GM18505 (cell line): Measurements from ENCODE around the gene PTGR3.

Experiments
- ATAC-seq: cut with Tn5 transposase; IDR thresholded peaks from one replicate; pipeline ENCODE4 v1.9.1; 2021; ENCODE audit not compliant: unreplicated experiment
- POLR2A ChIP-seq: IDR thresholded peaks from 4 replicates; pipeline ENCODE4 v1.6.1; 2011; ENCODE audit warnings: borderline replicate concordance; ENCODE audit not compliant: insufficient read depth, insufficient read length; ENCODE audit errors: extremely low read depth

PTGR3 gene

DNA sequence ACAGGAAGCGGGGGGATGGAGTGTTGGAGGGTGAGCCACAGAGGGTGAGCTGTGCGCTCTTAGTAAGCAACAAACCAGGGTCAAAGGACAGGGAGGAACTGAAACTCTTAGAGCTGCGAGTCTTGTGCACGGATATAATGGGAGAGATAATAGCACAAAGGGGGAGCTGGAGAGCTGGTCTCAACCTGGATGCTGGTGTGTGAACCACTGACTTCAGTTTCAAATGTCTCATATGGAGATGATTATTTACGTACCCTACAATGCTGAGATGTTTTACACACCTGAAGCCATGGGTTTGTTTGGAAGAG lies 35.9 kb downstream of the PTGR3 start:
- TF ChIP-seq POLR2A: no peak
- ATAC-seq: peak; percentile 99

DNA sequence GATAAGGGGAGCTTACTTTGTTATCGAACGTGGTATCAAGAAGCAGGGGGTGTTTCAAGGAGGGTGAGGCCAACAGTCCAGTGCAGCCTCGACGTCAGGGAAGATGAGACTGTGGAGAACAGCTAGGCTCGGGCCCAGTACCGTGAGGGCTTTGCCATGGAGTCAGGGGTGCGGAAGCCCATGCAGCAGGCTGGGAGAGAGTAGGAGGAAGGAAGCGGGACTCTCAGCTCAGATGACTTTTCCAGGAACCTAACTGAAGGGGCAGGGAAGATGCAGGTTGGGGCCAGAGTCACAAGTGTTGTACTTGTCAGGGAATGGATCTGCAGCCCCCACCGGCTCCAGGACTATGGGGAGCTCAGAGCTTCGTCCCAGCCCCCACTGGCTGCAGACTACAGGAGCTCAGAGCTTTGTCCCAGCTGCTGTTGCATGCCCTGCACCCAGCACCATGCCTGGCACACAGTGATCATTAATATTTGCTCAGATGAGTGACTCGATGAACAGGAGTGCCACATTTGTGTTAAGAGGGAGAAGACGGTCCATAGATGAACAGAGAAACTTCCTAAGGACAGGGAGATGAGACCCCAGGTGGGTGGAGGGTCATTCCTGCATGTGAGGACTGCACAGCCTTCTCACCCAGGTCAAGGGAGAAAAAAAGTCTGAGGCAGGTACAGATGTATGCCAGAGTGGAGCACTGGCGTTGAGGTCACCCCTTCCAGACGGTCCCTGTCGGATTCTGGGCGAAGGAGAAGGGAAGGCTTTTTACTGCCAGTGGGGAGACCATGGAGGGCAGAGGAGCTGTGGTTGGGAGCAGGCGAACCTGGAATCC lies 36.4 kb downstream of the PTGR3 start:
- peak; percentile 30 for ATAC-seq

DNA sequence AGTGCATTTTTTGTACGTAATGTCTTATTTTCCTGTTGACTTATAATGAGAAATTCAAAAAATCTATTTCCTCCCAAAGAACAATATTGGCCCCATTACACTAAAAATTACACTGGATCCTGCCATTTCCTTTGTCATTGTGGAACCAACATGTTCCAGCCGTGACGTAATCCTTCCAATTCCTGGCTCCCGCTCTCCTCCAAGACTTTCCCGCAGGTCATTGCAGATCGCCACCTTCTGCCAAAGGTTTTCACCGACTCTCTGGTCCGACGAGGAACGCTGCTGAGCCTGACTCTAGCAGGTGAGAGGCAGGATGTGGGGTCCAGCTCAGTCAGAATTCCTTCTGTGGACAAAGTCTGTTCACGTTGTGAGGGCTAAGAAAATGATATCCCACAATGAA lies 38.0 kb downstream of the PTGR3 start:
- no peak for TF ChIP-seq POLR2A
- no peak for ATAC-seq

More for the DNA sequence above, 36.4 kb downstream of the PTGR3 start:
- TF ChIP-seq POLR2A: no peak

DNA sequence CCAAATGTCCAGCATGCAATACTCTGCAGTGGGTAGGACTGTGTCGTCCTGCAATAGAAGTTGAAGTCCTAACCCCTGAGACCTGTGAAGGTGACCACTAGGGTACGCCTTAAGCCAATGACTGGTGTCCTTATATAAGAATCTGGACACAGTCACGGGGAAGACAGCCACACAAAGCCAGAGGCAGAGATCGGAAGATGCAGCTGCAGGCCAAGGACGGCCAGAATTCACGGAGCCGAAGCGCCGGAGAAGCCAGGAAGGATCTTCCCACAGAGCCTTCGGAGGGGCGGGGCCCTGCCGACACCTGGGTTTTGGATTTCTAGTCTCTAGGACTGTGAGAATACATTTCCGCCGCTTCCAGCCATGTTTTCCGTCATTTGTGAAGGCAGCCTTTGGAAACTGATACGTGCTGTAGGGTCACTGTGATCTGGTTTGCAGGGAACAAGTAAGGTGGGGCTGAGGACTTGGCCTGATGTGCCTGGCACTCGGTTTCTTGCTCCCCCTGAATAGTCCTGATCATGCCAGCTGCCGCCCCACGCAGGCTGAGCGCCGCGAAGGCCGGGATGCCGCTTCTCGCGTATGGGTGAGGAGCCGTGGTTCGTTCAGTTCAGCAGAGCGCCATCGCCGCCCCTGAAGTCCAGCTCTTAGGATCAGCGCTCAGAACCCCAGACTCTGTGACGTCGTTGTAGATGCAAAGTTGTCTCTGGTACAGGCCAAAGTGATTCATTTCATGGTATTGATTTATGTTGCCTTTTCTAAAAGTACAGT lies 38.7 kb downstream of the PTGR3 start:
- no peak for ATAC-seq

DNA sequence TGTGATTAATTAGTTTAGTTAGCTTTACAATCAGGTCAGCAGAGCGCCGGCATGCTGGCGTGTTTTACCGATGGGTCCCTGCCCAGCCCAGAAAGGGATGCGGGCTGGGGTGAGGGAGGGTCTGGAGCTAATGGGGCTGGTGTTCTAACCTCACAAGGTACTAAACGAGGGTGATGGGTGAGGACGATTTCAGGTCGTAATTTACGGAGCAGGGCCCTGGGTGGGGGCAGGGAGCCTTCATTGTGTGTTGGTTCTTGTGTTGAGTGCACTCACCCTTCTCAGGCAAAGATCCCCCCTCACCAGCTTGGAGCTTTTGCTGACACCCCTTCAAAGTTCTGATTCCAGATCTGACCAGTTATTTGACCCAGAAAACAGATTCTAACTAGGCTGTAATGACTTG lies 39.5 kb downstream of the PTGR3 start:
- no peak for TF ChIP-seq POLR2A
- ATAC-seq: no peak

More for the DNA sequence above, 38.7 kb downstream of the PTGR3 start:
- TF ChIP-seq POLR2A: no peak

DNA sequence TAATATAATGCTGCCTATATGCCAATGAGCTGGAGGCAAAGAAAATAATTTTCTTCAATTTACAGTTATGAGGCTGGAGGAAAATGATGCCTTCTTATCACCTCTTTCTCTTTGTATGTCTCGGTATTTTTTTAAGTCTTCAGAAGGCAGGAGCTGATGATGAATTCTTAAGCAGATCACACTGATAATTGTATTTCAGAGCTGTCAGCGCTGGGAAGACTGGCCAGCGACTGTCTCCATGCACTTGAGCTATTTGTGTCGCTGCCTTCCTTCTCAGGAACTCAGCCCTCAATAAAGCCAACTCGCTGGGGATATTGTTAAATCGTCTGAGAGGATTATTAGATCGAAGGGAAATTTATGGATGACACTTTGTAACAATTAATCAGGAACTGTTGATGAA lies 40.3 kb downstream of the PTGR3 start:
- TF ChIP-seq POLR2A: no peak
- ATAC-seq: no peak

DNA sequence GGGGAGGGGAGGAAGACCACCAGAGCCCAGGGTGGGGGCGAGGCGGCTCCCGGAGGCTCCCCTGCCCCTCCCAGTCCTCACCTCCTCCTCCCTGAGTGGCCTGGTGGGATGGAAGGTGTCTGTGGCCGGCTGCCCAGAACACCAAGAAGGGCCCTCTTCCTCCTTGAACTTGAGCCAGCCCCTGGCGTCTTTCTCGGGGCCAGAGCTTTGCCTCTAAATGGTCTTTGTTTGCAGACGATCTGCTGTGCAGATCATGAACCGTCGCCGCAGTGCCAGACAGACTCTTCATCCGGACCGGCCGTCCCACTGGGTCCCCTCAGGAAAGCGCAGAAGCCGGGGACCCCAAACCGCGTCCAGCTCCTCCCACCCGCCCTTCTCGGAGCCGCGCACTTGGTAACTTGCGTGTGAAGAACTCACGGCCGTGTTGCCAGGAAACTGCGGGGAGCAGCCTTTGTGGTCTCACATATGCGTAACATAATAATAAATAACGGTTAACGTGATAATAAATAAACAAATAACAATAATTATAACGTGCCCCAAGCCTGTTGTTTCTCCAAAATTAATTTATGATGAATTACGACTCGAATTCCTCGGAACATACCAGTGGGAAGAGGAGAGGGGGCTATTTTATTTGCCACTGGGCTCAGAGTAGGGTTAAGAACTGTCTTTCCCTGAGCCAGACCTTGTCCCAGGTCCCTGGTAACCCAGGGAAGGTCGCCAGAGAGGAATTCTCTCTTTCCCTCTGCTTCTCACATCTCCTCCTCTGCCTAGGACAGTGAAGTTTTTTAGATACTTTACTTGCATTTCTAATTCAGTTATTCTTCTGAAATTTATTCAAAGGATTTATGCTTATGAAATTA lies 41.0 kb downstream of the PTGR3 start:
- no peak for TF ChIP-seq POLR2A
- no peak for ATAC-seq

DNA sequence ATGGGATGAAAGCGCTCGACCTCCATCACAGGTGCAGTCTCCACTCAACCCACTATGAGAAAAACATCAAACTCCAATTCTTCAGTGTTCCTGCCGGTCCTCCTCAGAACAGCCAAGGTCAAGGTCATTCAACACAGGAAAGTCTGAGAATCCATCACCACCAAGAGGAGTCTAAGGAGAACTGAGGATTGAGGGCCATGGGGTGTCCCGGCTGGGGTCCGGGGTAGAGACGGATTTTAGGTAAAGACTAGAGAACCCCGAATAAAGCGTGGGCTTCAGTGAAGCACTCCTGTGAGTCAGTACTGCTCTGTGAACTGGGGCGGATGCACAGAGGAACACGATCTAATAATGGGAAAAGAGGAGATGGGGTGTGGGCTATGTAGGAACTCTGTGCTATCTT lies 41.8 kb downstream of the PTGR3 start:
- no peak for TF ChIP-seq POLR2A
- no peak for ATAC-seq

DNA sequence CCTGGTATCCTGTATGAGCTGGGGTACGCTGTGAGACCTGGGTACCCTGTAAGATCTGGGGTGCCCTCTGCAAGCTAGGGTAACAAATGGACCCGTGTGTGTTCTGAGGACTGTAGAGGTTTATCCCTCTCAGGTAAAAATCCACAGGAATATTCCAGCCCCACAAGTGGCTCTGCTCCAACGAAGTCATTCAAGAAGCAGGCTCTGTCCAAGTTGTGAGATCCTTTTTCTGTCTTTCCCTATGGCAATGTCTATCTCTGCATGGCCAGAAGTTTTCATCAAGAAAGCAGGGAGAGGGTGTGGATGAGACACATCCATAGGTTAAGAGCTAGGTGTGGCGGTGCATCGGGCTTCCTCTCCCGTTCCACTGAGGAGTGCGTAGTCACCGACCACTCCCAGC lies 43.0 kb downstream of the PTGR3 start:
- no peak for TF ChIP-seq POLR2A
- no peak for ATAC-seq

DNA sequence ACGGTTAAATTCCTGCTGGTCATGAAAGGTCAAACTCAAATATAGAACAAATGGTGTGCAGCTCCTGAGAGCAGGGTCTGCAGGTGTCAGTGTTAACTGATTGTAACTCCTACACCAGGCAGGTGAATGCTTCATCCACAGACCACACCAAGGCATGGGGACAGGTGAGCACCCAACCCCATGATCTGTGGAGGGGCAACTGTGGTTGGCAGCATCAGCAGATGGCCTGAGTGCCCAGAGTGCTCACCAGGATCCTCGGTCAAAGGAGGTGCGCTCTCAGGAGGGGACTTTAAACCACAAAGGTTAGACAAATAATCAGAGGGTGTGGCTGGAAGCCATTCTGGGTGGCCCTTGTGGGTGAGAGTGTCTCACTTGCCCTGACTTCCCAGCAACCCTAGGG lies 44.5 kb downstream of the PTGR3 start:
- no peak for ATAC-seq

DNA sequence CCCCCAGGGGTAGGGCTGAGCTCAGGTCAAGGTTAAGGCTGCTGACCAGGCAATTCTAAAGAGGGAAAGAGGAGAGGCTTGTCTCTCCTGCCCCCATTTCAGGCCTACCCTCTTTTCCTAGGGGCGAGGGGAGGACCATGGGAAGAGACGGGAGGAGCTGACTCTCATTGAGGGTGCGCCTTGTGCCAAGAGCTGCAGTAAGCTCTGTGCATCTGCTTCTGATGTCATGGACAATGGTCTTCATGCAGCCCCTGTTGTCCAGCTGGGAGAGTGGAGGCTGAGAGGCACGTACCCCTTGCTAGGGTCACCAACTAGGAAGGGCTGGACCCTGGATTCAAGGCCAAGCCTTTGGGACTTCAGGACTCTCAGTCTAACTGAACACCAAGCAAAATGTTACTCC lies 45.2 kb downstream of the PTGR3 start:
- no peak for ATAC-seq
- no peak for TF ChIP-seq POLR2A

More for the DNA sequence above, 44.5 kb downstream of the PTGR3 start:
- no peak for TF ChIP-seq POLR2A

DNA sequence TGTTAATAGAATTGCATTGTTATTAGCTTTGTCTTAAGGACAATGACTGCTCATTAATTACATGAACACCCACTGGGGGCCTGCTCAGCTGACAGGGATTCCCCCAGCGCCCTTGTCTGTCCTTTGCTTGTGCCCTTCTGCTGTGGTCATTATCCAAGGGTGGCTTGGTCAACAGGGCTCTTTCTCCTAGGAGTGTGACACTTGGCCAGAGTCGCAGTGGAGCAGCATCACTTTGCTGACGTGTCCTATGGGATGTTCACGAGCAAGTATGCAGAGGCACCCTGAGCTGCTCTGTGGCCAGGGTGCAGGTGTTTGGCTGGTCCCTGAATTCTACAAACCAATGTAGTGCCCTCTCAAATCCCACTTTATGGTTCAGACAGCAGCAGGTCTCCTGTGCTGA lies 46.0 kb downstream of the PTGR3 start:
- TF ChIP-seq POLR2A: no peak
- ATAC-seq: no peak

DNA sequence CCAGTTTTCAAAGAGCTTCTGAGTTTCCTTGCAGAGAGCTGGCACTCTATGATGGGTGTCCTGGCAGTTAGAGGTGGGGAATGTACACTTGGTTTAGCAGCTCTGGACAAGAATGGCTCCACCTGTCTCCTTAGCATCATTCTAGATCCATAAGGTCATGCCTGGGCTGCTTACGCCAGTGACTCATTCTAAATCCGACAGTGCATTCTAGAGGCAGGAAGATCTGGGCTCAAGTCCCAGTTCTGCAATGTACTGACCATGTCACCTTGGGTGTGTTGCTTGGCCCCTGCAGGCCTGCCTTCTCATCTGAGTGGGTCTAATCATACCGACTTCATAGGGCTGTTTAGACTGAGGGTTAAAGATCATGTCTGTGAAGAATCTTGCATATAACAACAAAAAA lies 46.5 kb downstream of the PTGR3 start:
- no peak for TF ChIP-seq POLR2A
- ATAC-seq: no peak
